Activated T-cell treated with anti-CD3 and anti-CD28 coated beads, Interleukin-2, amount 50 U/mL, for 24 hours (primary cell): Measurements from ENCODE around the gene CEACAM1.

ENCODE experiments used
- DNase-seq: peaks from one replicate; pipeline ENCODE4 v3.0.0-alpha.2; 2020
- H3K27ac Mint-ChIP-seq: 2 replicates; pipeline ENCODE4 v1.8.0; 2020; ENCODE audit warnings: mild to moderate bottlenecking, mixed read lengths
- H3K27me3 Mint-ChIP-seq: 2 replicates; pipeline ENCODE4 v1.8.0; 2020; ENCODE audit warnings: mixed read lengths
- H3K36me3 Mint-ChIP-seq: 2 replicates; pipeline ENCODE4 v1.8.0; 2020; ENCODE audit warnings: low read depth, mixed read lengths
- H3K4me1 Mint-ChIP-seq: 2 replicates; pipeline ENCODE4 v1.8.0; 2020; ENCODE audit warnings: low read depth, mixed read lengths
- H3K4me3 Mint-ChIP-seq: 2 replicates; pipeline ENCODE4 v1.8.0; 2020; ENCODE audit warnings: mild to moderate bottlenecking, moderate library complexity, mixed read lengths
- H3K9me3 Mint-ChIP-seq: 2 replicates; pipeline ENCODE4 v1.8.0; 2020; ENCODE audit warnings: mixed read lengths

CEACAM1 gene

DNA sequence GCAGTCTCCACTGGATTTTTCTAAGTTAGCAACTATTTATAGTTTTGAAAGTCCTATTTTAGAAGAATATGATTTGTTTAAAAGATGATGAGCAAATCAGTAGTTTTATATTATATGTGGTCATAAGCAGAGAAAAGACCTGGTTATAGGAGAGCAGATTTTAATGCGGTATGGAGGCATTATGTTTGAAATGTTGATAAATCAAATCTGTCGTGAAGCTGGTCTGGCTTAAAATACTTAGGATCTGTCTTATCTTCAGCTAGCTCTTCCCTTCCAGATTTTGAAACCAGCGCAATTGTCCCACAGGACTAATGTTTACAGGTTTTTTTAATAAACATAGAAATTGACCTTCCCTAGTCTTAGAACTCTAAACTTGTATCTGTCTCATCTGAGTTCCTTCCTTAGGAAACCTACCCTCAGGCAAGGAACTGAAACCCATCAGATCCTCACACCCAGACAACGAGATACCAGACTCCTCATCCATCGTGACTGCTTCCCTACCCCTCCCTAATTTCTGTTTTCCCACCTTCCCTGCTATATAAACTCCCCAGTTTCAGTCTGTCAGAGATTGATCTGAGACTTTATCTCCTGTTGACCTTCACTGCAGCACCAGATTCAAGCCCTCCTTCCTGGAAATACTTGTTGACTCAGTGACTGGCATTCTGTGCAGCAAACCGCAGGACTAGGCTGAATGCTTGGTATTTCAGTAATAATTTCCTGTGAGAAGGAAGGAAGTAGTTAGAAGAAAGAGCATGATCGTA is 47.8 kb downstream of the CEACAM1 start:
- Mint-ChIP-seq H3K9me3 (no peaks in the 10 kb centered on the region), H3K4me3 (peak overlapping the region; percentile 5), H3K27me3 (no peaks in the 10 kb centered on the region), H3K4me1 (peaks cover 26% of the 10 kb centered on the region), H3K36me3 (no peaks in the 10 kb centered on the region), H3K27ac (peak overlapping the region; percentile 58)
- DNase-seq: no peak

DNA sequence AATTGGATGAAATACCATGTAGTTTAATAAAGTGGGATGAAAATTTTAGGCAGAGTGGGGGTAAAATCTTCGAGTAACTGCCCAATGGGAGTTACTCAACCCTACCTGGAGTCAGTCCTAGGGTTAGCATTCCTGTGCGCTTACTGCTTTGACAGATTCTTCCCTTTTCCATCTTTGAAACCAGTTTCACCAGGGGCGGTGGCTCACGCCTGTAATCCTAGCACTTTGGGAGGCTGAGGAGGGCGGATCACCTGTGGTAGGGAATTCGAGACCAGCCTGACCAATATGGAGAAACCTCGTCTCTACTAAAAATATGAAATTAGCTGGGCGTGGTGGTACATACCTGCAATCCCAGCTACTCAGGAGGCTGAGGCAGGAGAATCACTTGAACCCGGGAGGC is 48.5 kb downstream of the CEACAM1 start:
- no peaks in the 10 kb centered on the region for H3K27me3 Mint-ChIP-seq
- H3K9me3 Mint-ChIP-seq: no peaks in the 10 kb centered on the region
- H3K27ac Mint-ChIP-seq: no peak overlapping the region

GRCh38 chr19:42478765-42479311 is 49.4 kb downstream of the CEACAM1 start:
- peaks cover 23% of the 10 kb centered on the region for H3K4me1 Mint-ChIP-seq
- H3K36me3 Mint-ChIP-seq: no peaks in the 10 kb centered on the region
- H3K27ac Mint-ChIP-seq: no peak overlapping the region
- no peak overlapping the region for H3K4me3 Mint-ChIP-seq
- DNase-seq: no peak
- H3K9me3 Mint-ChIP-seq: no peaks in the 10 kb centered on the region
- H3K27me3 Mint-ChIP-seq: no peaks in the 10 kb centered on the region

More for the DNA sequence above, 48.5 kb downstream of the CEACAM1 start:
- Mint-ChIP-seq H3K36me3 (no peaks in the 10 kb centered on the region), H3K4me1 (peaks cover 26% of the 10 kb centered on the region), H3K4me3 (no peak overlapping the region)
- no peak for DNase-seq

- Mint-ChIP-seq H3K4me1 (peaks cover 21% of the 10 kb centered on the region), H3K27me3 (no peaks in the 10 kb centered on the region), H3K36me3 (no peaks in the 10 kb centered on the region), H3K27ac (no peak overlapping the region), H3K4me3 (no peak overlapping the region), H3K9me3 (no peaks in the 10 kb centered on the region)
- no peak for DNase-seq
These were observed 50.3 kb downstream of the CEACAM1 start for GRCh38 chr19:42477933-42478332.

- Mint-ChIP-seq H3K27ac (no peak overlapping the region), H3K4me3 (no peak overlapping the region), H3K36me3 (no peaks in the 10 kb centered on the region), H3K4me1 (peaks cover 21% of the 10 kb centered on the region), H3K27me3 (no peaks in the 10 kb centered on the region), H3K9me3 (no peaks in the 10 kb centered on the region)
- no peak for DNase-seq
These were observed 51.2 kb downstream of the CEACAM1 start for GRCh38 chr19:42477117-42477516.

GRCh38 chr19:42475366-42475765 is 52.9 kb downstream of the CEACAM1 start:
- DNase-seq: no peak
- no peak overlapping the region for H3K27ac Mint-ChIP-seq
- no peaks in the 10 kb centered on the region for H3K9me3 Mint-ChIP-seq
- no peak overlapping the region for H3K4me3 Mint-ChIP-seq
- H3K27me3 Mint-ChIP-seq: no peaks in the 10 kb centered on the region
- peaks cover 8% of the 10 kb centered on the region for H3K4me1 Mint-ChIP-seq
- no peaks in the 10 kb centered on the region for H3K36me3 Mint-ChIP-seq

GRCh38 chr19:42474743-42475142 is 53.5 kb downstream of the CEACAM1 start:
- Mint-ChIP-seq H3K27me3 (no peaks in the 10 kb centered on the region), H3K4me1 (peaks cover 7% of the 10 kb centered on the region), H3K4me3 (no peak overlapping the region), H3K9me3 (no peaks in the 10 kb centered on the region), H3K27ac (no peak overlapping the region), H3K36me3 (no peaks in the 10 kb centered on the region)
- no peak for DNase-seq

DNA sequence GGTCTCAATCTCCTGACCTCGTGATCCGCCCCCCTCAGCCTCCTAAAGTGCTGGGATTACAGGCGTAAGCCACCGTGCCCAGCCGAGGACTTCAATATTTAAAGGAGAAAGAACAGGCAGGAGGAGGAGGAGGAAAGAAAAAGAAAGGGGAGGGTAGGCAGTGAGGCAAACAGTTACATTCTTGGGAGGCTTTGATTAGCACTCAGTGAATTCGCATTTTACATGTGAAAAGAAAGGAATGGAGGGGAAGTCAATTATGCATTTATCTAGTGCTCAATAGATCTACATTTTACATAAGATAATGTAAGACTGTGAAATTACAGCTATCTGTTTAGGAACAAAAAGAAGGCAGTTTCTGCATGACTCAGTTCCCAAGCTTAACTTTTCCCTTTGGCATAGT is 54.6 kb downstream of the CEACAM1 start:
- Mint-ChIP-seq H3K27me3 (no peaks in the 10 kb centered on the region), H3K4me1 (peaks cover 7% of the 10 kb centered on the region), H3K9me3 (no peaks in the 10 kb centered on the region), H3K36me3 (no peaks in the 10 kb centered on the region), H3K27ac (no peak overlapping the region), H3K4me3 (no peak overlapping the region)
- no peak for DNase-seq

DNA sequence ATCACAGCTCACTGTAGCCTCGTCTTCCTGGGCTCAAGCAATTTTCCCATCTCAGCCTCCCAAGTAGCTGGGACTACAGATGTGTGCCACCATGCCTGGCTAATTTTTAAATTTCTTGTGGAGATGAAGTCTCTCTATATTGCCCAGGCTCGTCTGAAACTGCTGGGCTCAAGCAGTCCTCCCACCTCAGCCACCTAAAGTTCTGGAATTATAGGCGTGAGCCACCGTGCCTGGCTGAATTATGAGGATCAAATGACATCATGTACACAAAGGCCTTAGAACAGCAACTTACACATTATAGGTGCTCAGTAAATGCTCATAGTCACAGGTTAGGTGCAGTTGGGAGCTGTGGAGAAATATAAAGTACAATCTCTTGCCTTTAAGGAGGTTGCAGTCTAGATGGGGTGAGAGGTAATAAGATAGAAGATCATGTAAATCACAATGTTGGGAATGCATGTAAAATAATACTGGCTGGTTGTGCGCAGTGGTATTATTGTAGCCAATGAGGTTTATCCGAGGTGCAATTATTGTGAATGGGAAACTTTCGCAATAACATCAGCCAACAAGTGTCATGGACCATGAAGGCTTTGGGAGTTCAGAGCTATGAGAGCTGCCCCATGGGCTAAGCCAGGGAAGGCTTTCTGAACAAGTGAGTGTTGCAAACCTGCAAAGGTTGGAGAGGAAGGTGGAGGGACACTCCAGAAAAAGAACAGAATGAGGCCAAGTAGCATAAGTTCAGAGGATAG is 55.7 kb downstream of the CEACAM1 start:
- Mint-ChIP-seq H3K9me3 (no peaks in the 10 kb centered on the region), H3K27me3 (no peaks in the 10 kb centered on the region), H3K27ac (no peak overlapping the region), H3K4me1 (peaks cover 13% of the 10 kb centered on the region), H3K36me3 (no peaks in the 10 kb centered on the region), H3K4me3 (no peak overlapping the region)
- DNase-seq: no peak

GRCh38 chr19:42471554-42472249 is 56.6 kb downstream of the CEACAM1 start:
- Mint-ChIP-seq H3K9me3 (no peaks in the 10 kb centered on the region), H3K4me1 (peaks cover 20% of the 10 kb centered on the region), H3K4me3 (no peak overlapping the region), H3K36me3 (no peaks in the 10 kb centered on the region), H3K27me3 (no peaks in the 10 kb centered on the region), H3K27ac (no peak overlapping the region)
- no peak for DNase-seq

GRCh38 chr19:42469311-42470235 is 58.7 kb downstream of the CEACAM1 start:
- Mint-ChIP-seq H3K4me1 (peaks cover 23% of the 10 kb centered on the region), H3K36me3 (no peaks in the 10 kb centered on the region), H3K4me3 (no peak overlapping the region), H3K27ac (no peak overlapping the region), H3K9me3 (no peaks in the 10 kb centered on the region), H3K27me3 (no peaks in the 10 kb centered on the region)
- no peak for DNase-seq

DNA sequence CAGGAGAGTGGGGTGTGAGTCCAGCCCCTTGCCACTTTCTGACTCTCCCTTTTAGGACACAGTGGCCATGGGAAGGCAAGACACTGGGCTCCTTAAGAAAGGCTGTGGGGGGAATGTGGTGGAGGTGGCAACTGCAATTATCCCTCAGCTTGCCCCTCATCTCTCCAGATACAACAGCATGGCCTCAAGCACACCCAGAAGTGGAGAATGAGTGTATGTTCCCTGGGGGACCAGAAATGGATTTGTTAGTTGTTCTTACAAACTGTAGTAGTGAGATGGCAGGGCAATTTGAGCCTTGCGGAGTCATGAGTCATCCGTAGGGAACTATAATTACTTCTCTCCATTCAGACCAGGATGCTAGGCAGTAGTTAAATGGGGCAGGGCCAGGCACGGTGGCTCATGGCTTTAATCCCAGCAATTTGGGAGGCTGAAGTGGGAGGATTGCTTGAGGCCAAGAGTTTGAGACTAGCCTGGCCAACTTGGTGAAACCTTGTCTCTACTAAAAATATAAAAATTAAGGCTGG is 59.9 kb downstream of the CEACAM1 start:
- Mint-ChIP-seq H3K4me3 (no peak overlapping the region), H3K9me3 (no peaks in the 10 kb centered on the region), H3K4me1 (peaks cover 23% of the 10 kb centered on the region), H3K27ac (no peak overlapping the region), H3K27me3 (no peaks in the 10 kb centered on the region), H3K36me3 (no peaks in the 10 kb centered on the region)
- DNase-seq: no peak

DNA sequence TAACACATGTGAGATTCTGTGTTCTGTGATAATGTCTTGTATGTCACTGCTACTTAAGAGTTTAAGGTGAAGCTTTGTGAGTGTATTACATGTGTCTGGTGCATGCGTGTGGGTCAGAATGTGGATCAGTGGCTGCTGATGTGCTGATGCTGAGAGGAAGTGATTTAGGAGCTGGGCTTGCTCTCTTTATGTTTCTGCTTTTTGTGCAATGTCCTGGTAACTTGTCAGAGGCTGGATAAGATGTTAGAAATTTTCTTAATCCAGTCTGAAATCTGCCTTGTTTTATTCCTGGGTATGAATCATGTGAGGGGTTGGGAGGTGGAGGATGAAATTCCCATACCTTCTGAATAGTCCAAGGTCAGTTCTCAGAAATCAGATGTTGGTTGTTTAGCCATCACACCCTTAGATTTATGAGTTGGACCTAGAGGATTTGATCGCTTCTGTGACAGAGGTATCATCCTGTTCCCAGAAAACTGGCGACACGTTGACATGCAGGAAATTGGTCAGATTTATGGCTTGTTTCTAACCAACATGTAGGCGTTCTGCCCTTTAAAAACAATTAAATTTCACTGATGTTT is 61.0 kb downstream of the CEACAM1 start:
- peak overlapping the region; percentile 7 for H3K27ac Mint-ChIP-seq
- DNase-seq: no peak
- no peak overlapping the region for H3K4me3 Mint-ChIP-seq
- H3K9me3 Mint-ChIP-seq: no peaks in the 10 kb centered on the region
- H3K4me1 Mint-ChIP-seq: peaks cover 23% of the 10 kb centered on the region
- H3K36me3 Mint-ChIP-seq: no peaks in the 10 kb centered on the region
- H3K27me3 Mint-ChIP-seq: no peaks in the 10 kb centered on the region
